GM18861 (cell line): ENCODE measurements around the gene SORBS2.

ENCODE experiments used
- ATAC-seq: cut with Tn5 transposase; IDR thresholded peaks from one replicate; pipeline ENCODE4 v1.9.1; 2021; ENCODE audit not compliant: unreplicated experiment

Gene SORBS2

DNA sequence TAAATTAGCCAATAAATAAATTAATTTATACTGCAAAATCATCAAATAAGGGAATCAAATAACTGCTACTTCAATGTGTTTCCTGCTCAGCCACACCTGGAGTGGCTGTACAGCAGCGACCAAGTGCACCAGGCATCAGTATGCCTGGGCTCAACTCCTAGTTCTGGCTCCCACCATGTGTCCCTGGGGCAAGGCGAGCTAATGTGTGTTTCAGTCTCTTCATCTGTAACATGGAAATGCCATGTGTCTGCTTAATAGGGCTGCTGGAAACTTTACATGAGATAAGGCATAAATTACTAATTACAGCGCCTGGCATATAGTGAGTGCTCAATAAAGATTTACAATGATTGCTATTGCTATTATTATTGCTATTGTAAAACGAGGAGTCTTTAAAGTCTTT lies 167.6 kb downstream of the SORBS2 start:
- ATAC-seq, result no peak

DNA sequence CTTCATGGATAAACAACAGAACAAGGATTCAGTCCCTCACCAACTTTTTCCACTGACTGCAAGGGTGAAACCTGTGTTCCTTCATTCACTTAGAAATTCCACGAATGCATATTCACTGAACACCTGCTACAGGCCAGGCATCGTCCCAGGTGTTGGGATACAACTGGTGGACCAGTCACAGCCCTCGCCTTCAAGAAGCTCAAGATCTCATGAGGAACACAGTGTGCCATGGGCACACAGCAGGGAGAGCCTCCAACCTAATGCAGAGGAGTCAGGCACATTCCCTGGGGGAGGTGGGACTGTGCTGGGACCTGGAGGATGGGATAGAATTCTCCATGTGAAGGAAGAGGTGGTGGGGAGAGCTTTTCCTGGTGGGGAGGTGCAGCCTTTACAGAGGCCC lies 169.1 kb downstream of the SORBS2 start:
- no peak for ATAC-seq

DNA sequence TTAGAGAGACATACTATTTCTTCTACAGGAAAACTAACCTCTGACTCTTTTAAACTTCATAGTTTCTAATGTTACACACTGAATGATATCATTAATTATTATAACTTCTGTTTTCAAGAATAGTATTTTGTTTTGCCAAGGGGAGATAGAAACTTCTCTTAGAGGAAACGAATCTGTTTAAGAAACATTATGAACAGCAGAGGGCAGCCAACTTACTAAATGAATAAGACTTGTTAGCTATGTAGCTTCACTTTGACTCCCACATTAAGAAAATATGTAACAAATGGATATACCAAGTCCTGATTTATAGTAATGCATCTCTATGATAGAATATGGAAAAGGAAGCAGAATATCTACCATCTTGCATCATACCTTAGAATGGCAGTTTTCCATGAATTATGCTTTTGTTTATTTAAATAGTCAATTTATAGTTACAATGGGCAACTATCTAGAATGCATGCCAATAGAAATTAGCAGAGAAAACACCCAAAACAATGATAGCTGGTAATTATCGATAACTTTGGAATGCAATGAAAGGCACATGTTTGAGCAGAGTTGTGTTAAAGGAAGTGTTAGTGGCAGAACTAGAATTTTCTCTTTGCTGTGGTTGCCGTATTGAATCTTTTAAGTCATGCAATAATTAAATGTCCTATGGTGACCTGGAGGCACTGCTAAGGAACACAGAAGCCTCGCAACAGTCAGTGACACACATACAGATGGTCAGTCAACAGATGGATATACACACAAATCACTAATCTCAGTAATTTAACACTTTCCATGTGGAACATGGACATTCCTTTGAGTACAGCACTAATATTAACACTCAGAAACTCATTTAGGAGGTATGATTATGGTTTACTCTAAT lies 171.0 kb downstream of the SORBS2 start:
- ATAC-seq, result peak; percentile 54

DNA sequence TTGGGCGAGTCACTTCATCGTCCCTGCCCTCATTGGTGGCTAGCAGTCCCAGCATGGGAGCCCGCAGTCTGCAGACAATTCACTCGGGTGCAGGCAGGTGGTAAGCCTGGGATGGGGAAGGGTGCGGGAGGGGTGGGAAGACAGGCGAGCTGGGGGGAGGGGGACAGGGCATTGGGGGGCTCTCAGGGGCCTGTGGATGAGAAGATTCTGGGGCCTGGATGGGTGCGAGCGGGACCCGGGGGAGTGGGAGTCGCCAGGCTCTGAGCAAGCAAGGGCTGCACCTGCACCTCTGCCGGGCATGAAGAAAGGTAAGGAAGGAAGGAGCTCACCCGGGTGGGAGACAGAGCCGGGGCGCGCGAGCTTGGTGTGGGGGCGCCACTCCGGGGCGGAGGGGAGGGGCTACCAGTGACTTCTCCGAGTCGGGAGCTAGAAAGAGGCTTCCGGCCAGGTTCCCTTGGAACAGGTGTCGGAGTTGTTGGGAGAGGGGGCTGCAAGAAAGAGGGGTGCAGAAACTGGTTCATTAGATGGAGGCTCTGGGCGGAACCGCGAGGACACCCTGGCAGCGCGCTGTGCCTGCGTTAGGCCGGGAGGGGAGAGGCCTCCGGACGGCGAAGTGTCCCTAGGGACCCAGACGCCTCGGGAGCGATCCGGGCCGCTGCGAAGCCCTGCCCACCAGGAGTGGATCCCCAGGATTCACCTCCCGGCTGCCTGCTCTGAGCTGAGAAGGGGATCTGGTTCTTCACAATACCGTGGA lies 173.3 kb downstream of the SORBS2 start:
- ATAC-seq, result no peak

- no peak for ATAC-seq
Measured at GRCh38 chr4:185638093-185638492, 173.9 kb downstream of the SORBS2 start.

GRCh38 chr4:185637163-185637875 lies 174.7 kb downstream of the SORBS2 start:
- ATAC-seq, result no peak

- no peak for ATAC-seq
Measured at GRCh38 chr4:185634066-185634652, 177.8 kb downstream of the SORBS2 start.

DNA sequence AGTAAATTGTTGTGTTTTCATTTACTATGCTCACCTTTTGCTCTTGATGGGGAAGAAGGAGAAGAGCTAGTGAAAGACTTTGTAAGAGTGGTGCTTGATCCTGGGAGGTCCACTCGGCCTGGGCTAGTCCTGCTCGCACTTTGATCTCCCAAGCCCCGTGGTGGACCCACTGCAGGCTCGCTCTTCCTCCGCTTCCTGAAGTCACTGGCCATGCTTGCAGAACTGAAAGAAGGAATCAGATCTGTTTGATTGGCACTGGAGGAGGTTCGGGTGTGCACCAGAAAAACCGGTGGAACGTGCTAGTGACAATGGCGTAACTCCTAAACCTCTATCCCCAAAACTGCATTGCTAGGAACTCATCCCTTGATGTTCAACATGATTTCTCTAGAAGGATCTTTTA lies 185.2 kb downstream of the SORBS2 start:
- ATAC-seq, result no peak

- no peak for ATAC-seq
Measured at GRCh38 chr4:185625503-185625902, 186.5 kb downstream of the SORBS2 start.

GRCh38 chr4:185624259-185624589 lies 187.8 kb downstream of the SORBS2 start:
- ATAC-seq, result no peak

DNA sequence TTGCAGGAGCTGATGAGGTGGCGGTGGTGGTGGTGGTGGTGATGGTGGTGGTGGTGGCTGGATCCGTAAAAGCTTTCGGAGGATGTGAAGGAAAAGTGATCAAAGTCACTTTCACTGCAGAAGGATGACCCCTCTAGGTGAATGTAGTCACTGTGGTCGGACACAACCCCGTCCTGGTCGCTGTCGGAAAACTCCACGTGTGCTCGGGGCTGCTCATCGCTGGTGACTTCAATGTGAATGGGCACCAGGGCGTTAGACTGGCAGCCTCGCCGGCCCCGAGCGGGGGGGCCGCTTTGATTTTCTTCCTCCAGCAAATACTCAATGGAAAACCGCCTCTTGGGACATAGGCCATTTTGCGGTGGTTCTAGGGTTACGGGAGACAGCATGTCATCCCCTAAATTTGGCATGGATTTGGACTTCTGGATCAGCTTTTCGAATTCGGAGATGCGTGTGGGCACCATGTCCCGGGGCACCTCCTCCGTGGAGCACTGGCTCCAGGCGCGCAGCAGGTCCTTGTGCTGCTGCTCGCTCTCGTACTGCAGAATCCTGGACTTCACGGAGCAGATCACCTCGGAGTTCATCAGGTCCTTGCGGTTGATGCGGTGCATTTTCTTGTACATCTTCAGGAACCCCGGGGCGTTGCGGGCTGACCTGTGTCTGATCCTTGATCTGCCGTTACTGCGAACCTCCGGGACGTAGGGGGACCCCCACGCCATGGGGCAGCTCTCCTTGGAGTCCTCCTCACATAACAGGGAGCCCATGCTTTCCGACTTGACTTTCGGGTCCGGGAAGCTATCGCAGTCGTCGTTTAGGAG lies 188.3 kb downstream of the SORBS2 start:
- ATAC-seq, result no peak

DNA sequence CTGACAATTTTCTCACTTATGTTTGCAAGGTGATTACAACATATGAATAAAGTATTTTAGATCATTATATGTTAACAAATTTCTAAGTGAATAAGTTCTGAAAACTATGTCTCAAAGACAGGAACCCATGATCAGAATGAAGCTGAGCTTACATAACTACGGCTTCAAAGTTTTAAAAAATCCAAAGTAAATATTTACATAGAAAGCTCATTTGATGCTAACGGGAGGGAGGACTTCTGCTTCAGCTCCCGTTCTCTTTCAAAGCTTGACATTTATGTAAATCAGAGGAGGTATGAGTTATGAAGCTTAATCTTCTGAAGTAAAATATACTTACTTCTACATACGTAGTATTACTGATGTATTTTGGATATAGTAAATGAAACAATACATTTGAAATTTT lies 203.8 kb downstream of the SORBS2 start:
- no peak for ATAC-seq

DNA sequence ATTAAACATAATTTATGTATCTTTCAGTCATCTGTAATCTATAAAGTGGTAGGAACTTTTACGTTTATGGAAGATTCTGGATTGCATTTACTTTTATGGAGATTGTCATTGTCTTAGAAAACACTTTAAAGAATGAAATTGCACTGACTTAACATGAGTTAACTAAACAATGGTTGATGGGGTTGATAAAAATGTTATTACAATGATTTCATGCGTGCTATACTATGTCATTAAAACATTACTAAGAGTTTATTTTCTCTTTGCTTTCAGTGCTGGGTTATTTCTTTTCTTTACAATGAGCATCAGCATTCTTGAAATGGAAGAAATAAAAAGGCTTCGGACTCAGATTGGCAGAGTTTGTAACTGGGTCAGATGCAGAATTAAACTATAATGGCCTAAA lies 209.6 kb downstream of the SORBS2 start:
- ATAC-seq, result no peak

DNA sequence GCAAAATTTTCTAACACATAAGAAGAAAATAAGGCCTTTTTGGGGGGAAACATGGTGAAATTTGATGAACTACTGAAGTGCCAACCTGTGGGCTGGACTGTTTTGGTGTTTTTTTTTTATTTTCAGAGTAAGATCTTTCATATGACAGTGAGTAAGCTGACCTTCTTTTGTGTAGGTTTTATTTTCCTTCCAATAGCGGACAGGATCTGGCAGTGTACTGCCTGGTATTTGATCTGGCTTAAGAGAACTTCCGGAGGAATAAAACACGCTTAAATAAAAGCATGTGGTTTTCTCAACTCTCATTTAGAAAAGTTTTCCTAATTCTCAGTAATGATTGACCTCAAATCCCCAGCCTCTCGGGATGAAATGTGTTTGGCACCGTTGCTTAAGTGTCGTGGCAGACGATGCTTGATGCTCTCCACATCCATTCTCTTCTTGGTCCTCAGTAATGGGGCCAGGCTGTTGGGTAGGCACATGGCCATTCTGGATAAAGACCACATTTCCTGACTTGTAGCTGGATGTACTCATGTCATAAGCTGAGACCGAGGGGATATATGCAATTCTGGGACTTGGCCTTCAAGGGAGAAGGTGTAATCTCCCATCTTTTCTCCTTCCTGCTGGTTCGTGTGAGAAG lies 211.1 kb downstream of the SORBS2 start:
- no peak for ATAC-seq

DNA sequence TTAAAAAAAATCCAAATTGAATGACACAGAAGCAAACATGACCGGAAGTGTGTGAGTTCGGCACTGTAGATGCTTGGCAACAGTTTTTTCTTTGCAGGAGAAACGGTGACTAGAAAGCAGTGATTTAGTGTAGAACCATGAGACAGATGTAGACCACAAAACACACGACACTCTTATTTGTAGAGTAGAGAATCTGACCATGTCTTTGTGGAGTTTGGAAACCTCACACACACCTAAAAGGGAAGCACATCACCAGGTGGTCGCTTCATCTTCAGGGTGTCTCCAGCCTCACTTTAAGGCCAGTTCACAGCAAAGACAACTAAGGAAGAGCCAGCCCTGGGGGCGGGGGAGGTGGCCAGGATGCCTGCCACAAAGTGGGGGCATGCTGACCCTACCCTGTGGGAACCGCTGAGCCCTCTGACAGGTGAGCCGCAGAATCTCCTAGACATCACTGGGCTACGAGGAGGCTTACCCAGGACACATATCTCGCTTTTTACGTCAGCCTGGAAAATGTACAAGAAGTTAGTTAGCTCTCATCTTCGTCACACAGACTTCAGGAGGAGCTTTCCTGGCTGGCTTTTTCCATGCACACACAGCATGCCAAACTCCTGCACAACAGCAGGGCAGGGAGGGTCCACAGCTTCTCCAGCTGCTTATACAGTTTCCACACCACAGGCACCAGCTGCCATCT lies 212.3 kb downstream of the SORBS2 start:
- no peak for ATAC-seq

- no peak for ATAC-seq
Measured at GRCh38 chr4:185598846-185599552, 213.0 kb downstream of the SORBS2 start.

DNA sequence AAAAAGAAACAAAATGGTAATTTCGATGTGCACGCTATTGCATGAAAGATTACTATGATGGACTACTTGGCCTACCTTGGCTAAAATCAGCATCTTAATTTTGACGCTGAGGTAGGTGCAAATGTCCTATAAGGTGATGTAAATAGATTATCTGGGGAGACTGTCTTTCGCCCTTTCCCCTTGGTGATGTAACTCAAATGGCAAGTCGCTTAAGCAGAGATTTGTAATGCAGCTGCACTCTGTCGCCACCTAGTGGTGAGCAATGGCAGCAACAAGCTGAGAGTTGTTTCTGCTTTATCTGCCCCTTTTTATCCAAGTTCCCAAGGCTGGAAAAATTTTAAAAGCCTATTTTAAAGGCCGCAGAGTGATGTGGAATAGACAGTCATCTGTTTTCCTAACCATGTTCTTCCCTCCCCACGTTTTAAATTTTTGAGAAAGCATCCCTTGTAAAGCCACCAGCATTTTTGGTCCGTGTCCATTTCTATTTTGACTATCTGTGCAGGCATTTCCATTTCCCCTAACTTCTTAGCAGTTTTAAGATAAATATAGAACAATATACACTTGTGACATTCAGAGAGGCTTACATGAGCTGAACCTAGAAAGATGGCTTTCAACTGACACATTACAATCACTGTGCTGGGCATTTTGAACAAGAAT lies 214.3 kb downstream of the SORBS2 start:
- ATAC-seq, result no peak

GRCh38 chr4:185592845-185593488 lies 219.0 kb downstream of the SORBS2 start:
- no peak for ATAC-seq
